Uterus (tissue), 2 donors: ENCODE measurements around the gene RNF10.

Experiments
- POLR2A ChIP-seq, 2 donors: fragments of 450-650 bp; IDR thresholded peaks; one replicate each; pipeline ENCODE4 v1.6.1; 2016; ENCODE audit warnings: antibody characterized with exemption in 2 of 2, mild to moderate bottlenecking in 1 of 2, moderate library complexity in 1 of 2
- TF ChIP-seq, protein P1 (sequence below), 4 experiments: fragments of 200-600 bp in 2 of 4; fragments of 450-650 bp in 2 of 4; sonication (generic) in 2 of 4; IDR thresholded peaks; one replicate each; pipeline ENCODE4 v1.5.1; 2016 to 2019; ENCODE audit warnings: antibody characterized with exemption in 4 of 4, mild to moderate bottlenecking in 2 of 4, moderate library complexity in 1 of 4

DNA sequence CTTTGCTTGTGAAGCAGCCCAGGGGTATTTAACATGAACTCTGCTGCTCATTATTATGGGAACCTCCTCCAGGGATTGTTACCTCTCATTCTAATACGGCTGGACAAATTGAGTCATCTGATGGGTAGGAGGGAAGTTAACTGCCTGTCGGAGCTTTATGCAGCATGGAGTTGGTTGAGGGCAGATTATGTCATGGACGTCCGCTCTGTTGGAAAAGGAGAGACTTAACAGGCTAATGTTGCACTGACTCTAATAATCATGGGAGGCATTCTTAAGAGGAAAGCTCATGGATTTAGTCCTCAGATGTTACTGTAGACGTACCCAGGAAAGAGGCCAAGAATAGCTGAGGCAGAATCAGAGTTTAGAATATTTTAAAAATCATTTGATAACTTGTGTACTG is 37.1 kb downstream of the RNF10 start:
- TF ChIP-seq POLR2A (IDR thresholded peaks at IDR 0.05), result no peak
- TF ChIP-seq, protein P1, sequence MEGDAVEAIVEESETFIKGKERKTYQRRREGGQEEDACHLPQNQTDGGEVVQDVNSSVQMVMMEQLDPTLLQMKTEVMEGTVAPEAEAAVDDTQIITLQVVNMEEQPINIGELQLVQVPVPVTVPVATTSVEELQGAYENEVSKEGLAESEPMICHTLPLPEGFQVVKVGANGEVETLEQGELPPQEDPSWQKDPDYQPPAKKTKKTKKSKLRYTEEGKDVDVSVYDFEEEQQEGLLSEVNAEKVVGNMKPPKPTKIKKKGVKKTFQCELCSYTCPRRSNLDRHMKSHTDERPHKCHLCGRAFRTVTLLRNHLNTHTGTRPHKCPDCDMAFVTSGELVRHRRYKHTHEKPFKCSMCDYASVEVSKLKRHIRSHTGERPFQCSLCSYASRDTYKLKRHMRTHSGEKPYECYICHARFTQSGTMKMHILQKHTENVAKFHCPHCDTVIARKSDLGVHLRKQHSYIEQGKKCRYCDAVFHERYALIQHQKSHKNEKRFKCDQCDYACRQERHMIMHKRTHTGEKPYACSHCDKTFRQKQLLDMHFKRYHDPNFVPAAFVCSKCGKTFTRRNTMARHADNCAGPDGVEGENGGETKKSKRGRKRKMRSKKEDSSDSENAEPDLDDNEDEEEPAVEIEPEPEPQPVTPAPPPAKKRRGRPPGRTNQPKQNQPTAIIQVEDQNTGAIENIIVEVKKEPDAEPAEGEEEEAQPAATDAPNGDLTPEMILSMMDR (IDR thresholded peaks at IDR 0.05), result no peak
